Gastrocnemius medialis (tissue), 4 donors: Measurements from ENCODE around the gene CASTOR1.

ENCODE experiments used
- CTCF ChIP-seq, 5 experiments: fragments of 450-650 bp in 3 of 5; fragments of 200-600 bp in 2 of 5; sonication (generic) in 2 of 5; IDR thresholded peaks in 4 of 5; conservative IDR thresholded peaks in 1 of 5; 1 replicate in 4 of 5; 2 replicates in 1 of 5; pipeline ENCODE4 v1.5.1; 2016 to 2019; ENCODE audit warnings: antibody characterized with exemption in 5 of 5, mild to moderate bottlenecking in 3 of 5, moderate library complexity in 3 of 5
- POLR2A ChIP-seq, 2 donors: fragments of 450-650 bp; IDR thresholded peaks; one replicate each; pipeline ENCODE4 v1.6.1; 2017; ENCODE audit warnings: antibody characterized with exemption in 2 of 2, mild to moderate bottlenecking in 2 of 2, moderate library complexity in 2 of 2

GRCh38 chr22:30297276-30297990 lies 8.1 kb upstream of the CASTOR1 start:
- TF ChIP-seq CTCF (IDR thresholded peaks at IDR 0.05 in 4 of 5, conservative IDR thresholded peaks at IDR 0.05 in 1 of 5) (no peak), POLR2A (IDR thresholded peaks at IDR 0.05) (no peak)
